HUES6 (cell line): ENCODE results near the gene UNC119.

Experiments
- H3K27ac ChIP-seq: 2 replicates; pipeline ENCODE4 v1.7.0; 2013; ENCODE audit warnings: low read depth, mild to moderate bottlenecking, low read length, inconsistent platforms
- H3K27me3 ChIP-seq: 2 replicates; pipeline ENCODE4 v1.6.1; 2013; ENCODE audit warnings: low read length; ENCODE audit not compliant: control insufficient read depth, insufficient read depth
- H3K36me3 ChIP-seq: 2 replicates; pipeline ENCODE4 v1.6.1; 2013; ENCODE audit warnings: low read length; ENCODE audit not compliant: control insufficient read depth, insufficient read depth
- H3K4me1 ChIP-seq: 2 replicates; pipeline ENCODE4 v1.6.1; 2013; ENCODE audit warnings: low read length; ENCODE audit not compliant: control insufficient read depth, insufficient read depth
- H3K4me3 ChIP-seq: 2 replicates; pipeline ENCODE4 v1.5.1; 2013; ENCODE audit warnings: low read depth, low read length
- H3K9ac ChIP-seq: one replicate; pipeline ENCODE4 v1.6.1; 2013; ENCODE audit warnings: mild to moderate bottlenecking, low read length
- H3K9me3 ChIP-seq: 2 replicates; pipeline ENCODE4 v1.6.1; 2013; ENCODE audit warnings: low read depth, low read length; ENCODE audit not compliant: control insufficient read depth, insufficient read depth

The UNC119 gene

DNA sequence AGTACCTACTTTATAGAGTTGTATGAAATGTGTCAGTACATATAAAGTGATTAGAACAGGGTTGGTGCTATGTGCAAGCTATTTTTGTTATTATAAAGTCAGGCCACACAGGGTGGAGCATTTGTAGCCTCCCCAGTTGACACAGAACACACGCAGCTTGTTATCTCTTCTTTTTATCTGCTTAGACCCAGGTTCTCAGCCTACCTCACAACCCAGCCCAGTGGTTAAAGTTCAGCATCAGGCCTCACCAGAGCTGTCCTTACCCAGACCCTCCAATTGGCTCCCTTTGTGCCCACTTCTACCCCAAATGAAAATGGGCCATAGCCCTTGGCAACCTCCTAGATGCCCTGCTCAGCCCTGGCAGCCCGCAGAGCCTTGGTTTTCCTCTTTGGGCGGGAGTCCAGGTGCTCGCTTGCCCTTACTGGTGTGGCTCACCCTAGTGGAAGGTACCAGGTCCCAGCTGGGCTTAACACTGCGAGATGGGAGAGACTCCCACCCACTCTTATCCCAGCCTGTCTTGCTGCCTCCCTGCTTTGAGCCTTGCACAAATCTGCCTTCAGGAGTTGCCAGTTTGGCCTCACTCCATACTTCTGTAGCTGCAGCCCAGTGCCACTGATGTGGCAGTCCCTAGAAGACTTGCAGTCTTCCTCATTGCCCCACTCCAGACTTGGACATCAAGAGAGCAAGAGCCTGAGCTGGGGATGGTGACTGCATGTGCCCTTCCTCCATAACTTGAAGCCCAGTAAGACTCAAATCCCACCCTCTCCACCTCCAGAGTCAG, 20.0 kb upstream of the UNC119 start:
- no peaks in the 10 kb centered on the region for H3K9me3 ChIP-seq
- H3K27me3 ChIP-seq, result peaks cover 7% of the 10 kb centered on the region
- H3K9ac ChIP-seq, result no peak overlapping the region
- peaks cover 22% of the 10 kb centered on the region for H3K36me3 ChIP-seq
- peaks cover 12% of the 10 kb centered on the region for H3K4me1 ChIP-seq
- no peak overlapping the region for H3K27ac ChIP-seq
- peak overlapping the region; percentile 82 for H3K4me3 ChIP-seq

DNA sequence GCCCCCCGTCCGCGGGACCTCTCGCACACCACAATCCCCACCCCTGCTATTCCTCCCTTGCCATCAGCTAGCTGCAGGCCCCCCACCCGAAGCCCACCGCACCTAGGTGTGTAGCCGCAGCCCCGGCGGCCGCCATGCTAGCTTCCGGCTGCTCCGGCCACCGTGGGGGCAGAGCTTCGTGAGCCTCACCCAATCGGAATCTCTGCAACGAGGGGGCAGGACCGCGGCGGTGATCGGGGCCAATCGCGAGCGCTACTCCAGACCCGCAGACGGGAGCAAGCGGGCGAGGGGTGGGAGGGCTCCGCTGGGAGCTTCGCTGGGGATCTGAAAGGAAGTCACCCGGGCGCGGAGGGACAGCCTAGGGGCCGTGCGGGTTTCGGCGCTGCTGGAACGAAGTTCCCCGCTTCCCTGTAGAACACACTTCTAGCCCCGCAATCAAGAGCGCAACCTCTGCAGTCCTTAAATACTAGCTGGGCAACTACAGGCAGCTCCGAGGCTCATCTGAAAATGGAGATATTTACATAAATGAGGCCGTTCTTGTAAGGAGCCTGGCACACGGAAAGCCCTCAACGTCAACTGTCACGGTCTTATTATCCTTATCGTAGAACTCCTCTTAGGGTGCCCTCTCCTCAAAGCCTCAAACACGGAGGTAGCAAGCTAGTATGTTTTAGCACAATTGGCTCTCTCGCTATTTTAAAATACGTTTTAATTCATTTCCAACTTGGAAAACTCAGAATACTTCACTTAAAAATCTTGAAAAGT, 19.1 kb upstream of the UNC119 start, which contains the start of gene PIGS:
Gene PIGS (minus strand): TSS at position 164 of the 762 bp plus-strand sequence. CDS start 28 bp downstream, at position 136.
- peak within 1 kb of the TSS; percentile 60; the same call in 1 of the 2 replicates for H3K27ac ChIP-seq

DNA sequence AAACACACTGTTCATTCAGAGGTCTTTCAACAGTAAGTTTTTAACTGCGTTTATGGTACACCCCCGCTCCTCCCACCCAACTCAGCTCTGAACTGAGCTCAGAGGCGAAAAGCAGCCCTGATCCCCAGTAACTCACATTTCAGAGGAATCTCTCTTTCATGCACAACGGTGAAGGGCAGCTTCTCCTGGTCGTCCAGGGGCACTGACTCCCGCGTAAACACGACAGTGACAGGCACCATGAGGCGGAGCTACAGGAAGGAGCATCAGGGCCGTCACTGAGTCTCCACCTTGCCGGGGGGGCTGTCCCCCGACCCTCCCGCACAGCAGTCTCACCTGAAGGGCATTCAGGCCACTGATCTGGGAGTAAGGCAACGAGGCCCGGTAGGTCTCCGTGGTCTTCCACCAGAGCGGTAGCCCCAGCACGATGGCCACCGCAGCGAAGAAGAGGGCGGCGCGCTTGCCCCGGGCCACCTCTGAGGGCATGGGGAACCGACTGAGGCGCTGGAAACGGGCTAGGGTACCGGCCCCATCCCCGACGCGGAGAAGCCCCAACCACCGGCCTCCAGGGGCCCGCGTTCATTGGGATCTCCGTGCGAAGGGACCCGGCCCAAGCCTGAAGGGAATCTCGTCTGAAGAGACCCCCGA, 18.4 kb upstream of the UNC119 start:
- Histone ChIP-seq H3K9me3 (no peaks in the 10 kb centered on the region), H3K4me3 (peak overlapping the region; percentile 82), H3K36me3 (peaks cover 20% of the 10 kb centered on the region), H3K27me3 (peaks cover 7% of the 10 kb centered on the region), H3K4me1 (peaks cover 3% of the 10 kb centered on the region; the same call in 1 of the 2 replicates), H3K9ac (peak overlapping the region; percentile 77), H3K27ac (peak overlapping the region; percentile 60; the same call in 1 of the 2 replicates)

More for the DNA sequence above, 19.1 kb upstream of the UNC119 start, which contains the start of gene PIGS:
- H3K4me3 ChIP-seq, result peak within 1 kb of the TSS; percentile 82
- H3K27me3 ChIP-seq, result peaks cover 7% of the 10 kb centered on the region
- H3K9me3 ChIP-seq, result no peaks in the 10 kb centered on the region
- H3K9ac ChIP-seq, result peak within 1 kb of the TSS; percentile 77
- H3K4me1 ChIP-seq, result peaks cover 6% of the 10 kb centered on the region; the same call in 1 of the 2 replicates
- H3K36me3 ChIP-seq, result peaks cover 20% of the 10 kb centered on the region

DNA sequence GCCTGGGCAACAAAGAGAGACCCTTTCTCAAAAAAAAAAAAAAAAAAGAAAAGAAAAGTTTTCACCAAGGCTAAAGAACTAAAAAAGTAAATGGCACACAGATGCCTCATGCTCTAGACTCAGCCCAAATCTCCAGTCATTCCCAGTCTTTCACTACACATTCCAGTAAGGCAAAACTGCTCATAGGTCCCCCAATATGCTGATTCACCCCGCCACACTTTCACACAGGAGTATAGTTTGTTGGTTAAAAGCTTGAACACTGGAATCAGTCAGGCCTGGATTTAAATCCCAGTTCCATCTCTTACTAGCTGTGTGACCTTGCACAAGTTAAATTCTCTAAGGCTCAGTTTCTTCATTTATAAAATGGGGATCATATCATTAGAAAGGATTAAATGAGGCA, 17.0 kb upstream of the UNC119 start:
- H3K4me3 ChIP-seq, result no peak overlapping the region
- no peaks in the 10 kb centered on the region for H3K4me1 ChIP-seq
- no peak overlapping the region for H3K27ac ChIP-seq
- no peaks in the 10 kb centered on the region for H3K9me3 ChIP-seq
- H3K36me3 ChIP-seq, result peaks cover 16% of the 10 kb centered on the region
- no peak overlapping the region for H3K9ac ChIP-seq
- H3K27me3 ChIP-seq, result peaks cover 7% of the 10 kb centered on the region

DNA sequence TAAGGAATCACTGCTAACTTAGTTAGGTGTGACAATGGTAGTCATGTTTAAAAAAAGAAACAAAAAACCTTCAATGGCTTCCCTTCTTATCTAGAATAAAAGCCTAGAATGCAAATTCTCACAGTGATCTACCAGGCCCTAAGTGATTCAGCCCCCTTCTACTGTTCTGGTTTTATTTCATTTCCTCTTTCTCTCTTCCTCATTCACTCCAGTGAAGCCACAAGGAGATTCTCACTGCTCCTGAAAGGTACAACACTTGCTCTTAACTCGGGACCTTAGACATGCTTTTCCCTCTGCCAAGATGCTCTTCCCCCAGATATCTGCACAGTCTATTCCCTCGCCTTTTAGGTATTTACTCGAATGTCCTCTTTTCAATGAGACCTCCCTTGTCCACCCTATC, 15.2 kb upstream of the UNC119 start:
- Histone ChIP-seq H3K4me3 (no peak overlapping the region), H3K27me3 (peaks cover 7% of the 10 kb centered on the region), H3K9me3 (no peaks in the 10 kb centered on the region), H3K27ac (no peak overlapping the region), H3K36me3 (peaks cover 14% of the 10 kb centered on the region), H3K4me1 (no peaks in the 10 kb centered on the region), H3K9ac (no peak overlapping the region)

DNA sequence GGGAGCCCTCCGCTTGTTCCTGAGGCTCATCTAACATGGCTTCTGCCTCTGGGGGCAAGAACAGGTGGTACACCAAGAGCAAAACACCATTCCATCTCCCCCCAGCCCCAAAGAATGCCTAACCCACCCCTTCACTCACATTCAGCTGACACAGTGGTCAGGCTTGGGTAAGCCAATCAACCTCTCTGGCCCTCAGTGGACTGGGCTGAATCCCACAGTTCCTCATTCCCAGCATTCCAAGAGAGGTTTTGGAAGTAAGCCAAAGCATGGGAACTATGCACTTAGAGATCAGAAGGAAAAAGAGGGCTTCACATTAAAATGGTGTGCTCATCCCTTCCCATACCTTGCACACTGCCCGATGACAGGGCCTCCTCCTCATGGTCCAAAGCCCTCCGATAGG, 11.1 kb upstream of the UNC119 start:
- no peak overlapping the region for H3K27ac ChIP-seq
- H3K9ac ChIP-seq, result no peak overlapping the region
- H3K4me3 ChIP-seq, result no peak overlapping the region

DNA sequence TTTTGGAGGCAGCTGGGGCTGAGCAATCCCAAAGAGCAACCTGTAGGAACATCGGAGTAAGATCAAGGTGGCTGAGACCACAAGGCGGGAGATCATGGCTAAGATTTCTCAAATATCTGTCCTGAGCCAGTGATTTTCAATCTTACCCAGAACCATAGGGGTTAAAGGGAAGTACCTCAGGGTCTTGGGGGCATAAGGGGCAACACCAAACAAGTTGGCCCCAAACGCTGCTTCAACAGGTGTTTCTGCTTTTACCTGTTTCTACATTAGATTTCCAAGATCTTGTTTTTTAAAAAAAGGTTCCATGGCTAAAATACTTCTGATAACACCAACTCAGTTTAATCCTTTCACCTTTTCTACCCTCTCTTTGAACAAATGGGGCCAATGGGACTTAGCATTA, 2.6 kb upstream of the UNC119 start:
- peaks cover 60% of the 10 kb centered on the region for H3K36me3 ChIP-seq

More for the DNA sequence above, 11.1 kb upstream of the UNC119 start:
- H3K27me3 ChIP-seq, result no peaks in the 10 kb centered on the region
- peaks cover 36% of the 10 kb centered on the region for H3K36me3 ChIP-seq
- H3K9me3 ChIP-seq, result no peaks in the 10 kb centered on the region
- no peaks in the 10 kb centered on the region for H3K4me1 ChIP-seq

DNA sequence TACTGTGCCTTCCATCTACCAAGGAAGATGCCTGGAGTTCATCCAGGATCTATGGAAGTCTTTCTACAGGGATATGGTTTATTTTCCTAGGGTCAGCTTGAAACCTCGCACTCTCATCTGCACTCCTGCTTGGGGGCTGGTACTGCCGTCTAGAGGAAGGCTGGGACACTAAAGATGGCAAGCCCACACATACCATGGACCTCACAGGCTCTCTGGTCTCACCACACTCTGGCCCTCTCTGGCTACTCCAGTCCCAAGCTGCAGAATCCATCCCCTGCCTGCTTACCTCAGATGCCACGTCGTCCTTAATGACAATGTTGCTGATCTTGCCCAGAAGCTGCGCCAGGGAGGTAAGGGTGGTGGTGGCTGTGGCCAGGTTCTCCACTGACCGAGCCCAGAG, 2.1 kb upstream of the UNC119 start:
- Histone ChIP-seq H3K36me3 (peaks cover 55% of the 10 kb centered on the region), H3K27ac (no peak overlapping the region), H3K9me3 (no peaks in the 10 kb centered on the region), H3K9ac (no peak overlapping the region), H3K4me1 (peaks cover 14% of the 10 kb centered on the region), H3K27me3 (no peaks in the 10 kb centered on the region), H3K4me3 (no peak overlapping the region)

More for the DNA sequence above, 2.6 kb upstream of the UNC119 start:
- H3K9ac ChIP-seq, result no peak overlapping the region
- peaks cover 12% of the 10 kb centered on the region for H3K4me1 ChIP-seq
- no peak overlapping the region for H3K27ac ChIP-seq
- no peaks in the 10 kb centered on the region for H3K9me3 ChIP-seq
- no peaks in the 10 kb centered on the region for H3K27me3 ChIP-seq
- H3K4me3 ChIP-seq, result no peak overlapping the region

DNA sequence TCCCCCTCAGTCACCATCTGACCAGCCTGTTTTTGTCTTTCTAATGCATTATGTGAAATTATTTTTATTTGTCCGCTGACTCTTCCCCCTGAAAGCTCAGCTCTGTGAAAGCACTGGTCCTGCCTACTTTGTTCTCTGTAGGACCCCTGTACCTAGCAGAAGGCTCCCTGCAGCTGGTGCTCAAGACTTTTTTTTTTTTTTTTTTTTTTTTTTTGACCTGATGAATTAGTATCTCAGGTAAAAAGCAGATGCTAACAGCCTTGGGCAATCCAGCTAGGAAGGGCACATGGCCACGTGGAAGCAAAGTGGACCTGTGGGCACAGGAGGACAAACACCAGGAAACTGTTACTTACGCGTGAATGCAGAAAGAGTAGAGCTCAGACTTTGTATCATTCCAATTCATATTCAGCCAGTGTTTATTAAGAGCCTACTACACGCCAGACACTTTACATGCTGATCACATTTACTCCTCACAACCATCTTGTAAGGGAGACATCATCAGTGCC, 629 bp upstream of the UNC119 start:
- peaks cover 15% of the 10 kb centered on the region for H3K4me1 ChIP-seq
- H3K4me3 ChIP-seq, result peak overlapping the region; percentile 58
- no peak overlapping the region for H3K9ac ChIP-seq
- no peaks in the 10 kb centered on the region for H3K27me3 ChIP-seq
- no peak overlapping the region for H3K27ac ChIP-seq
- H3K36me3 ChIP-seq, result peaks cover 47% of the 10 kb centered on the region
- H3K9me3 ChIP-seq, result no peaks in the 10 kb centered on the region

DNA sequence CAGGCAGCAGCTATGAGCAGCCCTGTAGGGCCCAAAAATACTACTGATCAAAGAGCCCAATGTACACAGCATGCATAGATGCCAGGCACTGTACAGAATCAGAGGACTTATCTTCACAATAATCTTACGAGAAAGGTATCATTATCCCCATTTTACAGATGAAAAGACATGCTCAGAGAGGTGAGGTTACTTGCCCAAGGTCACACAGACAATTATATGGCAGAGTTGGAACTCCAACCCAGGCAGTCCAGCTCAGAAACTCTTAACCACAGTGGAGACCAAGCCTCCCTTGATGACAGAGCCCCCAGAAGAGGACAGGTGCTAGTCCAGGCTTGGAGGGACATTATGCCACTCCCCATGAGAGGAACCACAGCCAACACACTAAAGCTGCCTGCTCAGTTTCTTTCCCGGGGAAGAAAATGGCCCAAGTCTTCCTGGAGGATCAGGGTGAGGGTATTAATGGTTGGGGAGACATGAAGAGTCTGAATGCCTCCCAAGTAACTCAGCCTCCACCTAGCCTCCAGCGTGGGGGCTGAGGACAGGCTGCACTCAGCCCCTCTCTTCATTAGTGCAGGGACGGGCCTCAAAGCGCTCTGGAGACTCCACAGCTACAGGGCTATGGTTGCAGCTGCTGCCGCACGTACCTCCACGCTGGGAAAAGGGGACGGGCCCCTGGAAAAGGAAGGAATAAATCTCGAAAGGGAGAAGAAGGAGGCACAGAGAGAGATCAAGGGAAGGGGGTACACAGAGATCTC, 826 bp downstream of the UNC119 start:
- peak overlapping the region; percentile 83 for H3K4me3 ChIP-seq
- H3K27ac ChIP-seq, result no peak overlapping the region
- peak overlapping the region; percentile 56 for H3K9ac ChIP-seq
- no peaks in the 10 kb centered on the region for H3K9me3 ChIP-seq
- no peaks in the 10 kb centered on the region for H3K27me3 ChIP-seq
- H3K36me3 ChIP-seq, result peaks cover 40% of the 10 kb centered on the region
- H3K4me1 ChIP-seq, result peaks cover 21% of the 10 kb centered on the region
